ENCODE results near the gene C17orf50.

DNA sequence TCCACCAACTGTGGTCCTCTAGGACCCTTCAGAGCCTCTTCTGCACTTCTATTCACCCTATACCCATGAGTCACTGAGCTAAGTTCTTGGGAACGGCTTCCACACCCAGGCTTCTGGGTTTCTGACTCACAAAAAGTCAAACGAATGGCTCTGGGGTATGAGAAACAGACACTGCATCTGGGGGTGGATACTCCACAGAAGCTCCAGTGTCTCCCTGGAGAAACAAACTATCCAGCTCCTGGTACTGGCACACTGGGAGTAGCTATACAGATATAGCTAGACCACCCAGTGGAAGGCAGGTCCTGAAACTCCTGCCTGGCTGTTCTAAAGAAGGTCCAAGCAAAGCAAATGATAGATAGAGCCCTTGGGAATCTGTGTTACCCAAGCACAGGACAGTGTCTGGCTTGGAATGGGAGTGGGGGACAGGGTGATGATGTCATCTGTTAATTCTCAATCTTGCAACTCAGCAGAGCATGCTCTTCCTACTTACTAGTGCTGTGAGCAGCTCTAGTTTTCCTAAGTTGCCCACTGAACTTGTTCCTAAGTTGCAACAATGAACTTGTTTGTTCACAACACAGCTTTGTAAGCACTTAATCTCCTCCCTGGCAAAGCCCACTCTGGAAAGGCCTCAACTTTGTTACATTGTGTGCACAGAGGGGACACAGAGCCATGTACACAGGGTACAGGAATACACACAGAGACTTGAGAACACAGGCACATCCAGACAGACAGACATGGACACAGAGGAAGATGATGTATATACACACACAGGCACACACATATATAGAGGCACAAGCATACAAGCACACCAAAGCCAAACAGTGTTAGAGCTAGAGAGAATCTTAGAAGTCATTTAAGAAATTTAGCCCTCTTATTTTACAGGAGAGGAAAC lies 28.0 kb downstream of the C17orf50 start:
- TF ChIP-seq, protein P1, sequence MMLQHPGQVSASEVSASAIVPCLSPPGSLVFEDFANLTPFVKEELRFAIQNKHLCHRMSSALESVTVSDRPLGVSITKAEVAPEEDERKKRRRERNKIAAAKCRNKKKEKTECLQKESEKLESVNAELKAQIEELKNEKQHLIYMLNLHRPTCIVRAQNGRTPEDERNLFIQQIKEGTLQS (IDR thresholded peaks at IDR 0.05), result no peak
- TF ChIP-seq SIN3A (IDR thresholded peaks at IDR 0.05; ENCODE audit: low read depth), result no peak
- TF ChIP-seq JUND (IDR thresholded peaks at IDR 0.05), result peak; percentile 52
- TF ChIP-seq, protein P2, sequence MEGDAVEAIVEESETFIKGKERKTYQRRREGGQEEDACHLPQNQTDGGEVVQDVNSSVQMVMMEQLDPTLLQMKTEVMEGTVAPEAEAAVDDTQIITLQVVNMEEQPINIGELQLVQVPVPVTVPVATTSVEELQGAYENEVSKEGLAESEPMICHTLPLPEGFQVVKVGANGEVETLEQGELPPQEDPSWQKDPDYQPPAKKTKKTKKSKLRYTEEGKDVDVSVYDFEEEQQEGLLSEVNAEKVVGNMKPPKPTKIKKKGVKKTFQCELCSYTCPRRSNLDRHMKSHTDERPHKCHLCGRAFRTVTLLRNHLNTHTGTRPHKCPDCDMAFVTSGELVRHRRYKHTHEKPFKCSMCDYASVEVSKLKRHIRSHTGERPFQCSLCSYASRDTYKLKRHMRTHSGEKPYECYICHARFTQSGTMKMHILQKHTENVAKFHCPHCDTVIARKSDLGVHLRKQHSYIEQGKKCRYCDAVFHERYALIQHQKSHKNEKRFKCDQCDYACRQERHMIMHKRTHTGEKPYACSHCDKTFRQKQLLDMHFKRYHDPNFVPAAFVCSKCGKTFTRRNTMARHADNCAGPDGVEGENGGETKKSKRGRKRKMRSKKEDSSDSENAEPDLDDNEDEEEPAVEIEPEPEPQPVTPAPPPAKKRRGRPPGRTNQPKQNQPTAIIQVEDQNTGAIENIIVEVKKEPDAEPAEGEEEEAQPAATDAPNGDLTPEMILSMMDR (IDR thresholded peaks at IDR 0.05 in 2 of 3, conservative IDR thresholded peaks at IDR 0.05 in 1 of 3; ENCODE audit: borderline replicate concordance in 1 of 3, insufficient read depth in 1 of 3, low read depth in 2 of 3, low read length in 2 of 3), result no peak
- 0 out of 2 replicates have a peak, but pooled peaks have one; percentile 17 for TF ChIP-seq CBX3 (IDR thresholded peaks at IDR 0.05; ENCODE audit: low read depth)
- TF ChIP-seq EZH2 (IDR thresholded peaks at IDR 0.05), result no peak
- TF ChIP-seq SP1 (IDR thresholded peaks at IDR 0.05; ENCODE audit: low read depth), result peak; percentile 33
- no peak for TF ChIP-seq POLR2A (IDR thresholded peaks at IDR 0.05; ENCODE audit: borderline replicate concordance, extremely low read depth, insufficient read depth, insufficient read length)
- no peak for TF ChIP-seq POLR2AphosphoS5 (IDR thresholded peaks at IDR 0.05; ENCODE audit: low read depth, low read length)
- TF ChIP-seq YY1 (IDR thresholded peaks at IDR 0.05; ENCODE audit: extremely low read depth, insufficient replicate concordance, low read depth, low read length), result no peak
- no peak for TF ChIP-seq RAD21 (IDR thresholded peaks at IDR 0.05; ENCODE audit: low read depth)
- TF ChIP-seq MAX (IDR thresholded peaks at IDR 0.05), result no peak
- 0 out of 2 replicates have a peak, but pooled peaks have one; percentile 7 for TF ChIP-seq CEBPB (IDR thresholded peaks at IDR 0.05; ENCODE audit: low read depth)
- TF ChIP-seq REST (IDR thresholded peaks at IDR 0.05; ENCODE audit: low read depth), result no peak

Measured in HCT116 (cell line).